Upper lobe of left lung (tissue), 4 donors: ENCODE data around the gene ANO2.

Source experiments
- EP300 ChIP-seq, 4 donors: sonication (generic); formaldehyde crosslinking; IDR thresholded peaks; one replicate each; pipeline ENCODE4 v1.5.1; 2017; ENCODE audit warnings: antibody characterized with exemption in 4 of 4, control low read depth in 2 of 4
- POLR2A ChIP-seq, 4 donors: fragments of 450-650 bp; IDR thresholded peaks; one replicate each; pipeline ENCODE4 v1.5.1; 2016 to 2017; ENCODE audit warnings: antibody characterized with exemption in 4 of 4, mild to moderate bottlenecking in 2 of 4
- POLR2AphosphoS5 ChIP-seq, 2 donors: sonication (generic); formaldehyde crosslinking; IDR thresholded peaks; one replicate each; pipeline ENCODE4 v1.5.1; 2017; ENCODE audit warnings: antibody characterized with exemption in 2 of 2
- TF ChIP-seq, protein P1 (sequence below), 6 experiments: fragments of 450-650 bp in 4 of 6; fragments of 200-600 bp in 2 of 6; sonication (generic) in 2 of 6; IDR thresholded peaks; one replicate each; pipeline ENCODE4 v1.5.1; 2016 to 2019; ENCODE audit warnings: antibody characterized with exemption in 6 of 6

DNA sequence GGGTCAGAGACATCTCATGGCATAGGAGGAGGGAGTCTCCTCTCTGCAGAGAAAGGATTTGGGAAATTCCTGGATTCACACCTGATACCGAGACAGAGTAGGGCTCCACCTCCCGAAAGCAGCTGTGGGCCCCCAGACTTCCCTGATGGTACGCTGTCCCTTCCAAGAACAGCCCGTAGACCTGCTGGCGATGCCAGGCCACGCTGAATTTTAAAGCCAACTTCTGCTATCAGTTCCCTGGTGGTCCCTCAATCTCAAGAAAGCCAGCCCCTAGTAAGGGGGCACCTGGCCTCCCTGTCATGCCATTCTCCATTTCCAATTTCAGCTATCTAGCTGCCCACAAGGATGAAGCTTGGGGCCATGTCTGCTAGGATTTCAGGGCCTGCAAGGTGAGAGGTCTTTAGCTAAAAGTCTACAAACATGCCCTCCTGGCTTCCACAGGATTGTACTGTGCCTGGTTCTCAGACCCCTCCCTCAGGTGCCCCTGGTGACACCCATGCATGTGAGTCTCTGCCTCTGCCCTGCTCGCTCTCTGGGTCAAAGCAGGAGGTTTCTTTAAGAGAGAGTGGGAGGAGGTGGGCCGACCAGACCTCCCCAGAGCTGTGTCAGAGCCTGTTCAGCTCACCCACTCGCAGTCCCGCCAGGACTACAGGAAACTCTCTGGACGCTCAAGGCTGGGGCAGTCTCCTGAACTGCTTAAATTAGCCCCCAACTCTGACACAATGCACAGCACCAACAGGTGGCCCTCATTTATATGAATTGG lies 30.5 kb downstream of the ANO2 start:
- TF ChIP-seq POLR2A (IDR thresholded peaks at IDR 0.05): no peak
- TF ChIP-seq EP300 (IDR thresholded peaks at IDR 0.05): no peak
- TF ChIP-seq, protein P1, sequence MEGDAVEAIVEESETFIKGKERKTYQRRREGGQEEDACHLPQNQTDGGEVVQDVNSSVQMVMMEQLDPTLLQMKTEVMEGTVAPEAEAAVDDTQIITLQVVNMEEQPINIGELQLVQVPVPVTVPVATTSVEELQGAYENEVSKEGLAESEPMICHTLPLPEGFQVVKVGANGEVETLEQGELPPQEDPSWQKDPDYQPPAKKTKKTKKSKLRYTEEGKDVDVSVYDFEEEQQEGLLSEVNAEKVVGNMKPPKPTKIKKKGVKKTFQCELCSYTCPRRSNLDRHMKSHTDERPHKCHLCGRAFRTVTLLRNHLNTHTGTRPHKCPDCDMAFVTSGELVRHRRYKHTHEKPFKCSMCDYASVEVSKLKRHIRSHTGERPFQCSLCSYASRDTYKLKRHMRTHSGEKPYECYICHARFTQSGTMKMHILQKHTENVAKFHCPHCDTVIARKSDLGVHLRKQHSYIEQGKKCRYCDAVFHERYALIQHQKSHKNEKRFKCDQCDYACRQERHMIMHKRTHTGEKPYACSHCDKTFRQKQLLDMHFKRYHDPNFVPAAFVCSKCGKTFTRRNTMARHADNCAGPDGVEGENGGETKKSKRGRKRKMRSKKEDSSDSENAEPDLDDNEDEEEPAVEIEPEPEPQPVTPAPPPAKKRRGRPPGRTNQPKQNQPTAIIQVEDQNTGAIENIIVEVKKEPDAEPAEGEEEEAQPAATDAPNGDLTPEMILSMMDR (IDR thresholded peaks at IDR 0.05): no peak
- no peak for TF ChIP-seq POLR2AphosphoS5 (IDR thresholded peaks at IDR 0.05)
